ENCODE data around the gene TRMU. TPM values are rescaled to one million over a fixed set of nuclear protein-coding genes. Genes with fewer than 3 reads are reported as not detected.

Gene TRMU
- polyA plus RNA-seq, 1 donor (not counting 4 experiments of a cell fraction or from before 2014, with no cell fraction given) = 33.6 TPM

GRCh38 chr22:46323162-46323561 lies 12.4 kb upstream of the TRMU start:
- TF ChIP-seq, protein P1, sequence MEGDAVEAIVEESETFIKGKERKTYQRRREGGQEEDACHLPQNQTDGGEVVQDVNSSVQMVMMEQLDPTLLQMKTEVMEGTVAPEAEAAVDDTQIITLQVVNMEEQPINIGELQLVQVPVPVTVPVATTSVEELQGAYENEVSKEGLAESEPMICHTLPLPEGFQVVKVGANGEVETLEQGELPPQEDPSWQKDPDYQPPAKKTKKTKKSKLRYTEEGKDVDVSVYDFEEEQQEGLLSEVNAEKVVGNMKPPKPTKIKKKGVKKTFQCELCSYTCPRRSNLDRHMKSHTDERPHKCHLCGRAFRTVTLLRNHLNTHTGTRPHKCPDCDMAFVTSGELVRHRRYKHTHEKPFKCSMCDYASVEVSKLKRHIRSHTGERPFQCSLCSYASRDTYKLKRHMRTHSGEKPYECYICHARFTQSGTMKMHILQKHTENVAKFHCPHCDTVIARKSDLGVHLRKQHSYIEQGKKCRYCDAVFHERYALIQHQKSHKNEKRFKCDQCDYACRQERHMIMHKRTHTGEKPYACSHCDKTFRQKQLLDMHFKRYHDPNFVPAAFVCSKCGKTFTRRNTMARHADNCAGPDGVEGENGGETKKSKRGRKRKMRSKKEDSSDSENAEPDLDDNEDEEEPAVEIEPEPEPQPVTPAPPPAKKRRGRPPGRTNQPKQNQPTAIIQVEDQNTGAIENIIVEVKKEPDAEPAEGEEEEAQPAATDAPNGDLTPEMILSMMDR (optimal IDR thresholded peaks at IDR 0.05 in 1 of 3, IDR thresholded peaks at IDR 0.05 in 1 of 3, conservative IDR thresholded peaks at IDR 0.05 in 1 of 3; ENCODE audit: extremely low read depth in 1 of 3, insufficient read depth in 2 of 3, low read length in 3 of 3) = no peak
- TF ChIP-seq EZH2 (IDR thresholded peaks at IDR 0.05; ENCODE audit: low read length) = no peak

DNA sequence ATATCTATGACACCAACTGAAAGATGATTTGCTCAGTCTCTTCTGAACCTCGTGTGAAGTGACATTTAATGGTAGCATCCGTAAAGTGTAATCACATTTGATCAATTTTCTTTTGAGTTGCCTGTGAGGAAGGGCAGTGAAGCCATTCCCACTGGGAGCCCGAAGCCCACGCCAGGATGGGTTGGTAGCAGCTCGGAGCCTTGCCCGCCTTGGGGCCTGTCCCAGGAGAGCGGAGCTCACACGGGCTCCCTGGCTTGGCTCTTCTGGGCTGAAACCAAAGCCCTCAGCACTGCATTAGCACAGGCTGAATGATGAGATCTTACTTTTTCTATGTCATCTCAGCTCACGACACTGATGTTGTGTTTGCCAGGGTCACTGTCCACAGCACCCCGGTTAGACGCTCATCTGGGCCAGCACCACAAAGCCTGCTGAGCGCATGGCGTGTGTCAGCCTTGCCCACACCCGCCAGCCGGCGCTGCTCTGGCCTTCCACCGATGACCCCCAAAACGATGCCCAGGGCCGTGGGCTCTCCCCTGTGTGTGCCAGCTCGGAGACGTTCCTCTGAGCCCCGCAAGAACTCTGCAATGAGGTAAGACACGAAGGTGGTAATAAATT lies 9.3 kb upstream of the TRMU start:
- FAIRE-seq (no peak), DNase-seq (ENCODE audit: low read depth, low spot score) (no peak)
- Histone ChIP-seq H3K9ac (ENCODE audit: control insufficient read depth, extremely low read depth, insufficient read depth, low read length) (no peak overlapping the region), H2AFZ (ENCODE audit: control insufficient read depth, low read length) (no peak overlapping the region), H3K9me3 (ENCODE audit: control insufficient read depth, low read depth, low read length) (no peaks in the 10 kb centered on the region), H3K36me3 (ENCODE audit: control insufficient read depth in 2 of 2, extremely low read depth in 1 of 2, insufficient read depth in 2 of 2, low read length in 2 of 2) (peaks cover 4 to 31% of the 10 kb centered on the region in 2 experiments), H3K27ac (ENCODE audit: control insufficient read depth, insufficient read depth, low read length) (no peak overlapping the region), H3K9me1 (ENCODE audit: control insufficient read depth, extremely low read depth, insufficient read depth, low read length) (no peaks in the 10 kb centered on the region), H3K27me3 (ENCODE audit: control insufficient read depth, extremely low read depth, insufficient read depth, low read length) (no peaks in the 10 kb centered on the region), H3K4me1 (ENCODE audit: control insufficient read depth, extremely low read depth, insufficient read depth, low read length) (no peaks in the 10 kb centered on the region), H4K20me1 (ENCODE audit: control insufficient read depth, extremely low read depth, insufficient read depth, low read length) (no peaks in the 10 kb centered on the region), H3K4me2 (ENCODE audit: control insufficient read depth, extremely low read depth, insufficient read depth, low read depth, low read length) (no peak overlapping the region), H3K4me3 (ENCODE audit: control insufficient read depth in 2 of 3, extremely low read depth in 1 of 3, insufficient read depth in 2 of 3, low read depth in 1 of 3, low read length in 3 of 3) (no peak overlapping the region), H3K79me2 (ENCODE audit: control insufficient read depth, insufficient read depth, low read length) (no peaks in the 10 kb centered on the region)
- TF ChIP-seq EZH2 (IDR thresholded peaks at IDR 0.05; ENCODE audit: low read length) = no peak
- dilution Hi-C loops (cut with MboI; ENCODE audit: extremely low pct_ligation_motif_present, low sequenced_read_pairs) = no loop called here

More at GRCh38 chr22:46323162-46323561, 12.4 kb upstream of the TRMU start:
- H3K9ac ChIP-seq (ENCODE audit: control insufficient read depth, extremely low read depth, insufficient read depth, low read length) = no peak overlapping the region
- FAIRE-seq (no peak), DNase-seq (ENCODE audit: low read depth, low spot score) (no peak)
- H3K9me1 ChIP-seq (ENCODE audit: control insufficient read depth, extremely low read depth, insufficient read depth, low read length) = no peaks in the 10 kb centered on the region
- no peak overlapping the region for H3K4me3 ChIP-seq (ENCODE audit: control insufficient read depth in 2 of 3, extremely low read depth in 1 of 3, insufficient read depth in 2 of 3, low read depth in 1 of 3, low read length in 3 of 3)
- no peaks in the 10 kb centered on the region for H4K20me1 ChIP-seq (ENCODE audit: control insufficient read depth, extremely low read depth, insufficient read depth, low read length)
- H3K4me2 ChIP-seq (ENCODE audit: control insufficient read depth, extremely low read depth, insufficient read depth, low read depth, low read length) = no peak overlapping the region
- no peak overlapping the region for H3K27ac ChIP-seq (ENCODE audit: control insufficient read depth, insufficient read depth, low read length)
- H3K79me2 ChIP-seq (ENCODE audit: control insufficient read depth, insufficient read depth, low read length) = peaks cover 5% of the 10 kb centered on the region
- H3K4me1 ChIP-seq (ENCODE audit: control insufficient read depth, extremely low read depth, insufficient read depth, low read length) = no peaks in the 10 kb centered on the region
- H2AFZ ChIP-seq (ENCODE audit: control insufficient read depth, low read length) = no peak overlapping the region
- no peaks in the 10 kb centered on the region for H3K27me3 ChIP-seq (ENCODE audit: control insufficient read depth, extremely low read depth, insufficient read depth, low read length)
- dilution Hi-C loops (cut with MboI; ENCODE audit: extremely low pct_ligation_motif_present, low sequenced_read_pairs) = no loop called here
- H3K9me3 ChIP-seq (ENCODE audit: control insufficient read depth, low read depth, low read length) = no peaks in the 10 kb centered on the region
- H3K36me3 ChIP-seq (ENCODE audit: control insufficient read depth in 2 of 2, extremely low read depth in 1 of 2, insufficient read depth in 2 of 2, low read length in 2 of 2) = peaks cover 0 to 30% of the 10 kb centered on the region in 2 experiments

All from keratinocyte (primary cell).